GM12892 (cell line): Measurements from ENCODE around the gene HNRNPLL.

ENCODE experiments used
- POLR2A ChIP-seq: IDR thresholded peaks from 2 replicates; pipeline ENCODE4 v1.6.1; 2011; ENCODE audit warnings: low read depth, low read length, control low read depth
- POLR2AphosphoS5 ChIP-seq: IDR thresholded peaks from 2 replicates; pipeline ENCODE4 v1.6.1; 2011; ENCODE audit warnings: low read depth, low read length, control low read depth

- no peak for TF ChIP-seq POLR2AphosphoS5
- no peak for TF ChIP-seq POLR2A
These were observed 37.4 kb downstream of the HNRNPLL start for GRCh38 chr2:38565333-38565732.
